ENCODE data around the gene CXCL9. TPM values are rescaled to one million over a fixed set of nuclear protein-coding genes. Genes with fewer than 3 reads are reported as not detected.
"Not testable (repeated sequence)": the region's sequence is repeated elsewhere in the genome, so short reads cannot be mapped to it uniquely, and the experiment has no call there.

Gene CXCL9
- total RNA-seq, 1 donor from 2014 or later = not detected

GRCh38 chr4:76002176-76002575 lies 5.1 kb downstream of the CXCL9 start:
- Mint-ChIP-seq H3K36me3 (ENCODE audit: low read depth, unreplicated experiment) (peaks cover 4% of the 10 kb centered on the region), H3K9me3 (ENCODE audit: unreplicated experiment) (no peaks in the 10 kb centered on the region), H3K27ac (ENCODE audit: unreplicated experiment) (no peak overlapping the region), H3K4me1 (ENCODE audit: unreplicated experiment) (peaks cover 4% of the 10 kb centered on the region), H3K27me3 (ENCODE audit: unreplicated experiment) (peaks cover 2% of the 10 kb centered on the region), H3K4me3 (ENCODE audit: unreplicated experiment) (no peak overlapping the region)
- no peak for DNase-seq (ENCODE audit: low spot score)
- TF ChIP-seq CTCF (IDR thresholded peaks at IDR 0.05; ENCODE audit: unreplicated experiment) = no peak

GRCh38 chr4:76001700-76002099 lies 5.6 kb downstream of the CXCL9 start:
- Mint-ChIP-seq H3K27me3 (ENCODE audit: unreplicated experiment) (peaks cover 2% of the 10 kb centered on the region), H3K36me3 (ENCODE audit: low read depth, unreplicated experiment) (peaks cover 4% of the 10 kb centered on the region), H3K4me1 (ENCODE audit: unreplicated experiment) (peaks cover 4% of the 10 kb centered on the region), H3K27ac (ENCODE audit: unreplicated experiment) (no peak overlapping the region), H3K4me3 (ENCODE audit: unreplicated experiment) (no peak overlapping the region), H3K9me3 (ENCODE audit: unreplicated experiment) (no peaks in the 10 kb centered on the region)
- TF ChIP-seq CTCF (IDR thresholded peaks at IDR 0.05; ENCODE audit: unreplicated experiment) = no peak
- no peak for DNase-seq (ENCODE audit: low spot score)

DNA sequence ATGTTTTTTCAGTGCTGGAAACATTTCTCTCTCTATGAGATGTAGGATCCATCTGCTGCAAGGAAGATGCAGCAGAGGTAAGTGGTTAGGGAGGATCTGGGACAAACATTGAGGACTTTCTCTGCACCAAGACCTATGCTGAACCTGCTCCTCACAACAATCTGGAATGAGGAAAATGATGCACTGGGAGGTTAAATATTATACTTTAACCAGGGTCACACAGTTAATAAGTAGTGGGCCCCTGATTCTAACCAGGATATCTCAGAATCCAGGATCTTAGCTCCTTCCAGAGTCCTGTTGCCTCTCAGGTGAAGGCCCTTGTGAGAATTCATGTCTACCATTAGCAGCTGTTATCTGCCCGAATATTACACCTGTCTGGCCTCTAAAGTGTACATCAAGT lies 7.0 kb downstream of the CXCL9 start:
- DNase-seq (ENCODE audit: low spot score) = no peak
- Mint-ChIP-seq H3K4me1 (ENCODE audit: unreplicated experiment) (peaks cover 4% of the 10 kb centered on the region), H3K9me3 (ENCODE audit: unreplicated experiment) (no peaks in the 10 kb centered on the region), H3K27me3 (ENCODE audit: unreplicated experiment) (no peaks in the 10 kb centered on the region), H3K27ac (ENCODE audit: unreplicated experiment) (no peak overlapping the region), H3K4me3 (ENCODE audit: unreplicated experiment) (no peak overlapping the region), H3K36me3 (ENCODE audit: low read depth, unreplicated experiment) (peaks cover 4% of the 10 kb centered on the region)
- TF ChIP-seq CTCF (IDR thresholded peaks at IDR 0.05; ENCODE audit: unreplicated experiment) = no peak

DNA sequence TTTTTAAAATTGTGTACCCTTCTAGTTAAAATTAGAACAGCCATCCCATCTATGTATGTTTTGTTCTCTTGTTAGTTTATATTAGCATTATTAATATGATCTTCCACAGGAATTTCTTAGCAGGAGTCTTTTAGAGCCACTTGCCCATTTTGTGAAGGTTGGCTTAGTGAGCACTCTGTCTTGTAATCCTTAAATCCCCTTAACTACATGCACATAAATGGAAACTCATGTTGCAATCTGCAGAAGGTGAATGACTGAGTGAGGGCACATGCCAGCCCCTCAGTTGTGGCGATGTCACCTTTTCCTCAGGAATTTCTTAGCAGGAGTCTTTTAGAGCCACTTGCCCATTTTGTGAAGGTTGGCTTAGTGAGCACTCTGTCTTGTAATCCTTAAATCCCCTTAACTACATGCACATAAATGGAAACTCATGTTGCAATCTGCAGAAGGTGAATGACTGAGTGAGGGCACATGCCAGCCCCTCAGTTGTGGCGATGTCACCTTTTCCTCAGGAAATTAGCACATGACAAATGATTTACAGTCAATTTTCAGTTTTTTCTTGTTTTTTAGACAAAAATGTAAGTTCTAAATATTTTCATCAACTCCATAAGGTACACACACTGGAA lies 8.7 kb downstream of the CXCL9 start:
- not testable (repeated sequence) for DNase-seq (ENCODE audit: low spot score); H3K9me3 Mint-ChIP-seq (ENCODE audit: unreplicated experiment); H3K36me3 Mint-ChIP-seq (ENCODE audit: low read depth, unreplicated experiment); H3K4me3 Mint-ChIP-seq (ENCODE audit: unreplicated experiment); H3K27ac Mint-ChIP-seq (ENCODE audit: unreplicated experiment); H3K27me3 Mint-ChIP-seq (ENCODE audit: unreplicated experiment); H3K4me1 Mint-ChIP-seq (ENCODE audit: unreplicated experiment)

DNA sequence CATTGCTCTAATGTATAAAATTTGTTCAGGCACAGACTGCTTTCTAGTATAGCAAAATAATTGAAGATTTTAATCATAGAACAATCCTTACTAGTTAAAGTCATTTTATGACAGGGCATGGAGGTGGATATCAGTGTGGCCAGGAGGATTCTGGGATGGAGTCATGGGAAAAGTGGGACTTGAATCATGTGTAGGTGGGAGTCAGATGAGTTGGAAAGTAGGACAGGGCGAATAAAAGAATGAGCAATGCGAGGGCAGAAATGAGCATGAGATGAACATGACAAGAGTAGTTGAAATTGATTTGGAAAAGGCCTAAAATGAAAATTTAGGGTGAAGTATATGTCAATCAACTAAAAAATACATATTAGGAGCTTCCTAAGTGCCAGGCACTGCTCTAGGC lies 9.4 kb downstream of the CXCL9 start:
- H3K27me3 Mint-ChIP-seq (ENCODE audit: unreplicated experiment) = no peaks in the 10 kb centered on the region
- no peak overlapping the region for H3K27ac Mint-ChIP-seq (ENCODE audit: unreplicated experiment)

More for the DNA sequence above, 9.4 kb downstream of the CXCL9 start:
- Mint-ChIP-seq H3K9me3 (ENCODE audit: unreplicated experiment) (no peaks in the 10 kb centered on the region), H3K4me1 (ENCODE audit: unreplicated experiment) (peaks cover 4% of the 10 kb centered on the region), H3K36me3 (ENCODE audit: low read depth, unreplicated experiment) (peaks cover 4% of the 10 kb centered on the region), H3K4me3 (ENCODE audit: unreplicated experiment) (no peak overlapping the region)
- TF ChIP-seq CTCF (IDR thresholded peaks at IDR 0.05; ENCODE audit: unreplicated experiment) = no peak
- DNase-seq (ENCODE audit: low spot score) = no peak

All from endothelial cell (in vitro differentiated cells).